Panc1 (cell line): ENCODE results near the gene GATD1. TPM values are rescaled to one million over a fixed set of nuclear protein-coding genes. Genes with fewer than 3 reads are reported as not detected.
A peak's percentile ranks its signal among the peaks of the same experiment; 100 is the strongest.

ENCODE experiments used
- ATAC-seq: fragments of 200-7000 bp; cut with Tn5 transposase; 2 replicates; pipeline ENCODE4 v1.9.1; 2020; ENCODE audit warnings: mild to moderate bottlenecking, moderate library complexity
- BruUV-seq: library from RNA; stranded (reverse); fragments of 400-500 nt; replicated peaks from 2 replicates; lab custom pipeline; 2021; lab: Mats Ljungman, UMichigan
- CTCF ChIA-PET: fragments of 300-600 bp; sonication (Branson Sonifier 250); formaldehyde crosslinking; loops from one replicate; lab custom pipeline; 2022; ENCODE audit warnings: antibody characterized with exemption; lab: Charles Lee
- POLR2A ChIA-PET: fragments of 300-600 bp; sonication (Branson Sonifier 250); formaldehyde crosslinking; loops from one replicate; lab custom pipeline; 2022; ENCODE audit warnings: antibody characterized with exemption; lab: Charles Lee
- DNase-seq: peaks from one replicate; pipeline ENCODE4 v3.0.0-alpha.2; 2010; ENCODE audit warnings: low read depth, low spot score
- H3K27ac ChIP-seq: 2 replicates; pipeline ENCODE4 v1.5.1; 2011; ENCODE audit warnings: mild to moderate bottlenecking, low read length, inconsistent platforms
- H3K27me3 ChIP-seq: fragments of 200-500 bp; sonication (Bioruptor generic); 2 replicates; pipeline ENCODE4 v1.6.0; 2014; ENCODE audit warnings: low read length, inconsistent platforms; ENCODE audit not compliant: control insufficient read depth, insufficient read depth
- H3K36me3 ChIP-seq: fragments of 200-500 bp; sonication (Bioruptor generic); 2 replicates; pipeline ENCODE4 v1.5.1; 2014; ENCODE audit warnings: inconsistent platforms, mild to moderate bottlenecking, low read length, moderate library complexity; ENCODE audit not compliant: control insufficient read depth, insufficient read depth
- H3K4me1 ChIP-seq: 2 replicates; pipeline ENCODE4 v1.5.1; 2011; ENCODE audit warnings: inconsistent platforms, mild to moderate bottlenecking, low read length, moderate library complexity; ENCODE audit not compliant: control insufficient read depth, insufficient read depth
- H3K4me3 ChIP-seq, 2 experiments: 2 replicates each; pipeline ENCODE4 v1.5.1; 2011 to 2012; ENCODE audit warnings: low read depth in 2 of 2, low read length in 2 of 2, mild to moderate bottlenecking in 2 of 2, inconsistent platforms in 1 of 2, moderate library complexity in 1 of 2
- H3K9me3 ChIP-seq: fragments of 200-500 bp; sonication (Bioruptor generic); 2 replicates; pipeline ENCODE4 v1.5.1; 2014; ENCODE audit warnings: low read depth, mild to moderate bottlenecking, inconsistent platforms, low read length, moderate library complexity; ENCODE audit not compliant: control insufficient read depth, insufficient read depth
- CTCF ChIP-seq: fragments of 450-650 bp; IDR thresholded peaks from 2 replicates; pipeline ENCODE4 v1.5.1; 2017; ENCODE audit warnings: mild to moderate bottlenecking
- POLR2AphosphoS5 ChIP-seq: IDR thresholded peaks from 2 replicates; pipeline ENCODE4 v1.6.1; 2012; ENCODE audit warnings: mild to moderate bottlenecking, low read depth, low read length, moderate library complexity
- REST ChIP-seq, 2 experiments: IDR thresholded peaks; 2 replicates each; pipeline ENCODE4 v1.6.1; 2011 to 2012; ENCODE audit warnings: low read depth in 2 of 2, control low read depth in 1 of 2, low read length in 1 of 2, mild to moderate bottlenecking in 1 of 2, moderate library complexity in 1 of 2; ENCODE audit not compliant: insufficient read depth in 1 of 2
- SIN3A ChIP-seq: IDR thresholded peaks from 2 replicates; pipeline ENCODE4 v1.6.1; 2012; ENCODE audit warnings: low read depth, mild to moderate bottlenecking, low read length, moderate library complexity, borderline replicate concordance; ENCODE audit not compliant: insufficient read depth
- TCF7L2 ChIP-seq: IDR thresholded peaks from 2 replicates; pipeline ENCODE4 v1.6.1; 2011; ENCODE audit warnings: mild to moderate bottlenecking, low read depth, low read length, inconsistent platforms
- in situ Hi-C: cut with HindIII; loops from 2 replicates; pipeline ENCODE4 v1.10.0; 2016; ENCODE audit warnings: low sequenced_read_pairs, low pct_unique_long_range_greater_than_20kb
- intact Hi-C: fragments of 100-400 bp; cut with micrococcal nuclease; formaldehyde crosslinking; loops from one replicate; pipeline ENCODE4 v1.10.0; 2022; ENCODE audit not compliant: unreplicated experiment
- total RNA-seq: library from RNA; stranded (reverse); gene quantifications from one replicate; pipeline ENCODE4 v1.2.1, GENCODE V29; 2021; ENCODE audit not compliant: unreplicated experiment

The GATD1 gene
- total RNA-seq, 1 experiment from 2014 or later: 229 TPM

- Histone ChIP-seq H3K4me3 (no peak overlapping the region), H3K27ac (no peak overlapping the region), H3K4me1 (peaks cover 25% of the 10 kb centered on the region), H3K36me3 (peaks cover 5% of the 10 kb centered on the region; the same call in 1 of the 2 replicates), H3K27me3 (no peaks in the 10 kb centered on the region), H3K9me3 (no peaks in the 10 kb centered on the region)
- POLR2A ChIA-PET: interaction anchor here (0.6 kb wide), 1 partner anchor 44 kb away, joined by 3 read pairs; no protein-coding TSS in a partner anchor
- ATAC-seq (no peak), DNase-seq (no peak)
- peak; percentile 65 for TF ChIP-seq CTCF
- TF ChIP-seq TCF7L2: no peak
- CTCF ChIA-PET: interaction anchor here (0.6 to 0.7 kb wide), 2 partner anchors 164 to 169 kb away, joined by 3 read pairs; no protein-coding TSS in a partner anchor
- BruUV-seq: no TSS peak
- in situ Hi-C loops (no loop called here), intact Hi-C loops (loop anchor here (1.0 to 10.0 kb wide), 3 partner anchors 27 to 169 kb away; no protein-coding TSS in a partner anchor)
These were observed 54.0 kb downstream of the GATD1 start for GRCh38 chr11:723120-723883.

GRCh38 chr11:722346-722811 lies 54.9 kb downstream of the GATD1 start:
- DNase-seq (no peak), ATAC-seq (no peak)
- intact Hi-C loops (loop anchor here (5.0 to 10.0 kb wide), 2 partner anchors 60 to 168 kb away; no protein-coding TSS in a partner anchor), in situ Hi-C loops (no loop called here)
- TF ChIP-seq TCF7L2 (no peak), REST (IDR thresholded peaks at IDR 0.05; ENCODE audit: insufficient read depth in 1 of 2, low read depth in 2 of 2, low read length in 1 of 2) (no peak), SIN3A (no peak), POLR2AphosphoS5 (no peak), CTCF (no peak)
- H3K36me3 ChIP-seq: peaks cover 5% of the 10 kb centered on the region; the same call in 1 of the 2 replicates
- ChIA-PET CTCF (interaction anchor here (0.6 to 1.4 kb wide), 5 partner anchors 10 to 56 kb away, joined by 4 to 11 read pairs (median 5); no protein-coding TSS in a partner anchor), POLR2A (no interaction called here)
- no peak overlapping the region for H3K27ac ChIP-seq
- no peaks in the 10 kb centered on the region for H3K9me3 ChIP-seq
- peaks cover 17% of the 10 kb centered on the region for H3K4me1 ChIP-seq
- no peaks in the 10 kb centered on the region for H3K27me3 ChIP-seq
- no peak overlapping the region for H3K4me3 ChIP-seq
- BruUV-seq: no TSS peak
